ENCODE results near the gene MLLT10.

DNA sequence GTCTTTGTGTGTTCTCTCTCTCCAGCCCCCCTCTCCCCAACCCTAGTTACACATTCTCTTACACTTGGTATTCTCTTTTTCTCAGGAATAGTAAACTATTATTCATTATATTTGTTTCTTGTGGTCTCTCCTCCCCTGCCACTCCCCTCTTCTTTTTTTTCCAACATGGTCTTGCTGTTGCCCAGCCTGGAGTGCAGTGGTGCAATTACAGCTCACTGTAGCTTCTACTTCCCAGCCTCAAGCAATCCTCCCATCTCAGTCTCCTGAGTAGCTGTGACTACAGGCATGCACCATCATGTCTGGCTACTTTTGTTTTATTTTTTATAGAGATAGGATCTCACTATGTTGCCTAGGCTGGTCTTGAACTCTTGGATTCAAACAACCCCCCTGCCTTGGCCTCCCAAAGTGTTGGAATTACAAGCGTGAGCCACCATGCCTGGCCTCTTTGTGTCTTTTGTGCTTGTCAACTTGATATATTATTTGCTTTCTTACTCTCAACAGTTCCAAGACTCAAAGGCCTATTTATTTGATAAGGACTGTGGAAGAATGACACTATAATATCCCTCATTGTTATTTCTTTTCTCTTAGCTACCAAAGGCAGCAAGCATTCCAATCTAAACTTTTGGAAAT lies 66.9 kb downstream of the MLLT10 start:
- TF ChIP-seq, protein P1, sequence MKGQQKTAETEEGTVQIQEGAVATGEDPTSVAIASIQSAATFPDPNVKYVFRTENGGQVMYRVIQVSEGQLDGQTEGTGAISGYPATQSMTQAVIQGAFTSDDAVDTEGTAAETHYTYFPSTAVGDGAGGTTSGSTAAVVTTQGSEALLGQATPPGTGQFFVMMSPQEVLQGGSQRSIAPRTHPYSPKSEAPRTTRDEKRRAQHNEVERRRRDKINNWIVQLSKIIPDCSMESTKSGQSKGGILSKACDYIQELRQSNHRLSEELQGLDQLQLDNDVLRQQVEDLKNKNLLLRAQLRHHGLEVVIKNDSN (IDR thresholded peaks at IDR 0.05; ENCODE audit: borderline replicate concordance, extremely low read length, insufficient read depth, low read depth, low read length), result no peak
- TF ChIP-seq, protein P2, sequence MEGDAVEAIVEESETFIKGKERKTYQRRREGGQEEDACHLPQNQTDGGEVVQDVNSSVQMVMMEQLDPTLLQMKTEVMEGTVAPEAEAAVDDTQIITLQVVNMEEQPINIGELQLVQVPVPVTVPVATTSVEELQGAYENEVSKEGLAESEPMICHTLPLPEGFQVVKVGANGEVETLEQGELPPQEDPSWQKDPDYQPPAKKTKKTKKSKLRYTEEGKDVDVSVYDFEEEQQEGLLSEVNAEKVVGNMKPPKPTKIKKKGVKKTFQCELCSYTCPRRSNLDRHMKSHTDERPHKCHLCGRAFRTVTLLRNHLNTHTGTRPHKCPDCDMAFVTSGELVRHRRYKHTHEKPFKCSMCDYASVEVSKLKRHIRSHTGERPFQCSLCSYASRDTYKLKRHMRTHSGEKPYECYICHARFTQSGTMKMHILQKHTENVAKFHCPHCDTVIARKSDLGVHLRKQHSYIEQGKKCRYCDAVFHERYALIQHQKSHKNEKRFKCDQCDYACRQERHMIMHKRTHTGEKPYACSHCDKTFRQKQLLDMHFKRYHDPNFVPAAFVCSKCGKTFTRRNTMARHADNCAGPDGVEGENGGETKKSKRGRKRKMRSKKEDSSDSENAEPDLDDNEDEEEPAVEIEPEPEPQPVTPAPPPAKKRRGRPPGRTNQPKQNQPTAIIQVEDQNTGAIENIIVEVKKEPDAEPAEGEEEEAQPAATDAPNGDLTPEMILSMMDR (IDR thresholded peaks at IDR 0.05 in 2 of 3, conservative IDR thresholded peaks at IDR 0.05 in 1 of 3; ENCODE audit: control insufficient read depth in 2 of 3, extremely low read depth in 1 of 3, insufficient read depth in 1 of 3, low read depth in 3 of 3, low read length in 3 of 3), result no peak
- TF ChIP-seq DPF2 (IDR thresholded peaks at IDR 0.05), result no peak
- TF ChIP-seq, protein P3, sequence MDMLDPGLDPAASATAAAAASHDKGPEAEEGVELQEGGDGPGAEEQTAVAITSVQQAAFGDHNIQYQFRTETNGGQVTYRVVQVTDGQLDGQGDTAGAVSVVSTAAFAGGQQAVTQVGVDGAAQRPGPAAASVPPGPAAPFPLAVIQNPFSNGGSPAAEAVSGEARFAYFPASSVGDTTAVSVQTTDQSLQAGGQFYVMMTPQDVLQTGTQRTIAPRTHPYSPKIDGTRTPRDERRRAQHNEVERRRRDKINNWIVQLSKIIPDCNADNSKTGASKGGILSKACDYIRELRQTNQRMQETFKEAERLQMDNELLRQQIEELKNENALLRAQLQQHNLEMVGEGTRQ (IDR thresholded peaks at IDR 0.05; ENCODE audit: borderline replicate concordance, low read depth, low read length), result no peak

All from GM12878 (cell line).